KOPT-K1 (cell line): Measurements from ENCODE around the gene MST1.

Experiments
- H3K27ac ChIP-seq: fragments of 200-600 bp; sonication (generic); 2 replicates; pipeline ENCODE4 v1.5.1; 2016; ENCODE audit warnings: antibody characterized with exemption, mild to moderate bottlenecking, low read depth, low read length; ENCODE audit not compliant: poor library complexity, severe bottlenecking
- H3K36me3 ChIP-seq: fragments of 200-600 bp; sonication (generic); 2 replicates; pipeline ENCODE4 v1.5.1; 2017; ENCODE audit warnings: antibody characterized with exemption, mild to moderate bottlenecking, low read length, moderate library complexity; ENCODE audit not compliant: insufficient read depth
- H3K9me3 ChIP-seq: fragments of 200-600 bp; sonication (generic); 2 replicates; pipeline ENCODE4 v1.5.1; 2017; ENCODE audit warnings: antibody characterized with exemption, low read length, mild to moderate bottlenecking; ENCODE audit not compliant: insufficient read depth, poor library complexity, severe bottlenecking

The MST1 gene

DNA sequence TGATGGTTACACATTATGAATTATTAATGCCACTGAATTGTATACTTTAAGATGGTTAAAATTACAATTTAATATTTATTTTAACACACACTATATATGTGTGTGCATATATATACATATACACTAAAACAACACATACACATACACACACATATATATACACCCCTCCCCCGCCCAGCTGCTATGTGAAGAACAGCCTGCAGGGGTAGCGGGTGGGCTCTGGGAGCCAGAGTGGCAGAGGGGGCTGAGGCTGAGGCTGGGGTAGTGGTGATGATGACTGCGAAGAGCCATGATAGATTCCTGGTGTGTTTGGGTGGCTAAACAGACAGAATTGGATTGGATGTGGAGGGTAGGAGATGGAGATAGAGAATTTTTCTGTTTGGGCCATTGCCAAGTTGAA, 54.5 kb downstream of the MST1 start:
- no peak overlapping the region for H3K27ac ChIP-seq
- H3K36me3 ChIP-seq: no peaks in the 10 kb centered on the region
- H3K9me3 ChIP-seq: peaks cover 12% of the 10 kb centered on the region
